SH-SY5Y (cell line): Measurements from ENCODE around the gene DHTKD1.

Experiments
- GATA2 ChIP-seq: IDR thresholded peaks from 2 replicates; pipeline ENCODE4 v1.6.1; 2011; ENCODE audit warnings: mild to moderate bottlenecking, low read depth, low read length
- GATA3 ChIP-seq: IDR thresholded peaks from 2 replicates; pipeline ENCODE4 v1.6.1; 2011; ENCODE audit warnings: low read depth, mild to moderate bottlenecking, low read length, moderate library complexity

- TF ChIP-seq GATA2 (no peak), GATA3 (no peak)
These were observed 12.7 kb downstream of the DHTKD1 start for GRCh38 chr10:12081470-12081869.
